A204.1 (cell line): ENCODE data around the gene KIAA0825.
"Not testable (repeated sequence)": the region's sequence is repeated elsewhere in the genome, so short reads cannot be mapped to it uniquely, and the experiment has no call there.

Experiments used
- FAIRE-seq: peaks from 2 replicates; lab custom pipeline; 2012; peaks lifted over from hg19 to GRCh38; lab: Jason Lieb, UNC

KIAA0825 gene

GRCh38 chr5:94240134-94240533 lies 378.3 kb downstream of the KIAA0825 start:
- no peak for FAIRE-seq

DNA sequence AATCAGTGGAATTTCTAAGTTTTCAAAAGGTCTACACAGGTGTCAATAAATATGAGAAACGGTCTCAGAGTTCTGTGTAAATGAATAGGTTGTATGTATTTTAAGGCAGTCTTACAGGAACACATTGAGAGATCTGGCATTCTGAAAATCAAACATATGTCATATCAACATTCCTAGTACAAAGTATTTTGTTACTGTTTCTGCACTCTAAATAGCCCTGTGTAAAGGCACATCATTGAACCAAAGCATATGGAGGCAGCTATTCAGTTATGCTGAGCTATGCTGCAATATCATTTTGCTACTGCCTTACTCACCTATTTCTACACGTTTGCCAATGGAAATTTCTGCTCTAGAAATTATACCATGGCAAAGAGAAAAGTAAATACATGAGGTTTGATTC lies 379.1 kb downstream of the KIAA0825 start:
- no peak for FAIRE-seq

GRCh38 chr5:94234987-94235386 lies 383.4 kb downstream of the KIAA0825 start:
- FAIRE-seq = no peak

DNA sequence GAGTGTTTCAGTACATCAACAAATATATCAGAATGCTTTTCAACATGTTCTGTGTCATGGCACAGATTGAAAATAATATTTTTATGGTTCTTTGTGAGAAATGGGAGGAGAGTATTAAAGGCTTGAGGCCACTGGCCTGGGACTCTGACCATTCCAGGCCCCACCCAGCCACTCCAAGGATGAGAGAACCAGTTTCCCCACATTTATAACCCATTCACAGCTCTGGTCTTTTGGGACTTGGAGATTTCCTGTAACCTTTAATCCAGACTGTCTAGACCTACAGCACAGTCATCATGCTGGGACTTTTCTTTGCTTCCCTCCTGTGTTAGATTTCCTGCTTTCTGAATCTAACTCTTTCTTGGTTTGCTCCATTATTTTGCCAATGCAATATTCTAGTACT lies 389.6 kb downstream of the KIAA0825 start:
- no peak for FAIRE-seq

GRCh38 chr5:94223235-94223634 lies 395.2 kb downstream of the KIAA0825 start:
- FAIRE-seq = no peak

DNA sequence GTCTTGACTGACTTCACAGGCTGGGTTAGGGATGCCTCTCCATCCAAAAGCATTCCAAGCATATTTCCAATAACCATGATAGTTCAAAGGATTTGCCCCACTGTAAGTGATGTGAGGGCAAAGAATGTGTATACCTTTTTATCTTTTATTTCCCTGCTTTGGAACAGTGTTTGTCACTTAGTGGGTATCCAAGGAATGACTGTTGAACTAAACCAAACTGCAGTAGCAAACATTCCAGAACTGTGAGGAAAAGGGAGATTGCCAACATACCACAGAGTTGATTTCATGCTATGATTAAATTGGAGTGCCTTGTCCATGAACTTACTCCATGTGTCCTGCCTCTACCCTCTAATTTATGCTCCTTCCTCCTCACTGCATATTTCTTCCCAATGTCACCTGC lies 400.0 kb downstream of the KIAA0825 start:
- no peak for FAIRE-seq

DNA sequence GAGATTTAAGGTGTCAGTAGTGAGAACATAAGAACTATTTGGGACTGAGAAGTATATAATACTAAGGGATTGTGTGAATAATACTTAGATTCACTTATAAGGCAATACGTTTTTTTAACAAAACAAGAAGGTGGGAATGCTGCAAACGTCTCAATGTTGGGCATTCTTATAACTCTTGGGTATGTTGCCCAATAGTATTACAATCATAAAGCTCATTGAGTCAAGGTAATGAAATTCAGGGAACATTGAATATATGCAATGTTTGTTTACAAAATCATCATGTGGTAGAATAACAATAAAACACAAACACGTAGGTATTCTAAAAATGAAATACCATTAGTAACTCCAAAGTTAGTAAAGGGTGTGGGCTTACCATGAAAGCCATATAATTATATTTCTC lies 400.7 kb downstream of the KIAA0825 start:
- no peak for FAIRE-seq

DNA sequence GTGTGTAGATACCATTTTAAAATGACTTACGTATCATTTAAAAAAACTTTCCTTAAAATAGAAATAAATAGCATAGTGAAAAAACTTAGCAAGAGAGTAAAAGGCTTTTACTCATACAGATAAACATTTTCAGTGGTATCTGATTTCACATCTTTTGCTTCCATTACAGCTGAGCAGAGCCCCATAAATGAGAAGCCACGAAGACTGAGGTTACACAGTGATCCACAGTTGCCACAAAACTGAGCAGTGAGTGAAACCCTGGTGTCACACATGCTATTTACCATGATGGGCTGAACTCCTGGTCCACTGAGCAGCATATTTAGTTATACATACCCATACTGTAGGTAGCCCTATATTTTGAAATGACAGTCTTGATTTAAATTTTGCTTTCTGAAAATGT lies 401.2 kb downstream of the KIAA0825 start:
- no peak for FAIRE-seq

GRCh38 chr5:94212476-94212875 lies 405.9 kb downstream of the KIAA0825 start:
- no peak for FAIRE-seq

GRCh38 chr5:94209774-94210355 lies 408.5 kb downstream of the KIAA0825 start:
- no peak for FAIRE-seq

- no peak for FAIRE-seq
Observed at GRCh38 chr5:94209272-94209671, 409.1 kb downstream of the KIAA0825 start.

- FAIRE-seq = no peak
Observed at GRCh38 chr5:94199566-94199965, 418.8 kb downstream of the KIAA0825 start.

GRCh38 chr5:94197970-94198369 lies 420.4 kb downstream of the KIAA0825 start:
- FAIRE-seq = no peak

DNA sequence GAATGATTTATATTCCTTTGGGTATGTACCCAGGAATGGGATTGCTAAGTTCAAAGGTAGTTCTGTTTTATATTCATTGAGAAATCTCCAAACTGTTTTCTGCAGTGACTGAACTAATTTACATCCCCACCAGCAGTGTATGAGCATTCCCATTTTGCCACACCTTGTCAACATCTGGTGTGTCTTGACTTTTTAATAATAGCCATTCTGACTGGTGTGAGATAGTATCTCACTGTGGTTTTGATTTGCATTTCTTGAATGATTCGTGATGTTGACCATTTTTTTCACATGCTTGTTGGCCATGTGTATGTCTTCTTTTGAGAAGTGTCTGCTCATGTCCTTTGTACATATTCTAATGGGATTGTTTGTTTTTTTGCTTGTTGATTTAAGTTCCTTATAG lies 421.5 kb downstream of the KIAA0825 start:
- no peak for FAIRE-seq

- no peak for FAIRE-seq
Observed at GRCh38 chr5:94192658-94193391, 425.6 kb downstream of the KIAA0825 start.

DNA sequence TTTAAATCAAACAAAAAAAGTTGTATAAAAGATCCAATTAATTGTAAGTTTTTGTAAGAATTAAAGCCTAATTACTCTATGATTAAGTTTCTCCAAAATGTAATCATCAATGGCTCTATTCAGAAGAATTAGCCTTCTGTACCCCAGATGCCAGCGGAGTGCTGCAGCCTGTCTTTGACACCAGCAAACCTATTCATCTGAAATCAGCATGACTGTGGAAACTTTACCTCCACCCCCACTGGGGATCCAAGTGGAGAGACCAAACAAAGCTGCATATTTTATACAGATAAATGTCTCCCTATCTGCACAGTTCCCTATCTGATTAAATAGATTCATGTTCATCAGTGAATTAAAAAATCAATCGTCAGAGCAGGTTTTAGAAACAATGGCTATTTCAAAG lies 426.8 kb downstream of the KIAA0825 start:
- FAIRE-seq = no peak

- no peak for FAIRE-seq
Observed at GRCh38 chr5:94188725-94189124, 429.7 kb downstream of the KIAA0825 start.

- FAIRE-seq = no peak
Observed at GRCh38 chr5:94184870-94185269, 433.5 kb downstream of the KIAA0825 start.

DNA sequence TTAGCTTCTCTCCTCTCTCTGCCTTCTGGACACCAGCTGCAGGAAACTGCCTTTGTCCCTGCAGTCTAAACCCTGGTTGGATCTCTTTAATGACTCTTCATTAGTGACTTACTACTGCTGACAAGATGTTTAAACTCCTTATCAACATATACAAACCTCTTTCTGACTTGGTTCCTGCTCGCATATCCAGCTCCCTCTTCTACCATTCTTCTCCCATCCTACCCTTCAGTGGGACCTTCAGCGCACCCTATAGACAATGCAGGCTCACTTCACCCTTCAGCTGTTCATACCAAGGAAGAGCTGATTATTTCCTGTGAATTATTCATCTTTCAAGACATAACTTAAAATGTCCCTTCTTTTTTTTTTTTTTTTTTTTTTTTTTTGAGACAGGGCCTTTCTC lies 436.5 kb downstream of the KIAA0825 start:
- no peak for FAIRE-seq

DNA sequence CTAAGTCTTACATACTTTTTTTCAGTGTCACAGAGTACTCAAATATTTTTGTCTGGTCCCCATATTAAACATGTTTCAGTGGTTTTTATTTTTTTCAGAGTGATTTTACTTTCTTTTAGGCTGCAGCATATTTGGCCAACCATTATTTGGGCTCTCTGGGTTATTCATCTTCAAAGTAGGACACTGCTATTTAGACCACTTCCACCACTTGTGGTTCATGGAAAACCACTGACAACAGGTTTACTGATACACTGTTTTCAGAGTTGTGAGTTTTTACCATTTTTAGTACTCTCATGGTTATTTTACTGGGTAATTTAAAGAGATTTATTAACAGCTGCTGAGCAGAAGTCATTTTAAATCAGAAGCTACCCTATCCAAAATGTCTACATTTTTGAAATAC lies 437.6 kb downstream of the KIAA0825 start:
- no peak for FAIRE-seq

DNA sequence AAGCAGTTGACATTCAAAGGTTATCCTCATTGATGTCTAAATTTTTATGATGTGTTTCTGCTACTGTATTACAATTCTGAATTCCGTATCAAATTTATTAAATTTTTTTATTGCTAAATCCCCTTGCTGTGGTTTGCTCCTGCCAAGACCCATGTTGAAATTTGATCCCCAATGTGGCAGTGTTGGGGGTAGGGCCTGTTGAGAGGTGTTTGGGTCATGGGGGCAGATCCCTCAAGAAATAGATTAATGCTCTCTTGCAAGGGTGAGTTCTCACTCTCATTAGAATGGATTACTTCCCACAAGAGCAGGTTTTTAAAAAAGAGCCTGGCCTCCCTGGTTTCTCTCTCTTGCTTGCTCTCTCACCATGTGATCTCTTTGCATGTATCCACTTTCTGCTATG lies 442.5 kb downstream of the KIAA0825 start:
- FAIRE-seq = no peak

- FAIRE-seq = no peak
Observed at GRCh38 chr5:94174748-94175411, 443.5 kb downstream of the KIAA0825 start.

DNA sequence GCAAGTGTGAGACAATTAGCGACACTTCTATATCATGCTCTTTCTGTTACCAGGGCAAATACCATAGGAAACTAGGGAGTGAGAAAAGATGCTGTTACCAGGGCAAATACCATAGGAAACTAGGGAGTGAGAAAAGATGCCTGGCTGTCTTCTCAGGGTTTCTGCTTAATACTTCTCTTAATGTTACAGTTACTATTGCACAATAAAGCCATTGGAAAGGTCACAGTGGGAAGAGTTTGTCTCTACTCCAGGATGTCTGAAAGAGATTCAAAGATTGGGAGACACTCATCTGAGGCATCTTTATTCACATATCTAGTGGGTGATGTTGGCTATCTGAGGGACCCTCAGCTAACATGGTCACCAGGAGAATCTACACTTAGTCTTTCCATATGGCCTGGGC lies 445.3 kb downstream of the KIAA0825 start:
- no peak for FAIRE-seq

- FAIRE-seq = not testable (repeated sequence)
Observed at GRCh38 chr5:94171070-94171469, 447.3 kb downstream of the KIAA0825 start.
